ENCODE measurements around the gene RNU6-7. TPM values are rescaled to one million over a fixed set of nuclear protein-coding genes. Genes with fewer than 3 reads are reported as not detected.

Gene RNU6-7
- total RNA-seq, 1 experiment from 2014 or later: not detected

- Histone ChIP-seq H2BK12ac (ENCODE audit: insufficient read length, low read depth, low read length) (no peak overlapping the region), H2BK5ac (ENCODE audit: insufficient read length, low read length) (no peak overlapping the region), H4K5ac (ENCODE audit: insufficient read length, low read depth, low read length) (no peak overlapping the region), H3K56ac (ENCODE audit: insufficient read length, low read depth, low read length) (no peak overlapping the region), H3K79me1 (ENCODE audit: insufficient read depth, low read depth, low read length, poor library complexity, severe bottlenecking) (no peaks in the 10 kb centered on the region), H2AFZ (ENCODE audit: low read length) (no peak overlapping the region), H3K4me1 (ENCODE audit: insufficient read depth, low read length) (no peaks in the 10 kb centered on the region), H3T11ph (ENCODE audit: low read length) (no peak overlapping the region), H2BK20ac (ENCODE audit: low read depth, low read length, poor library complexity, severe bottlenecking) (no peak overlapping the region), H3K9me3 (ENCODE audit: control insufficient read depth, low read depth, low read length) (no peaks in the 10 kb centered on the region), H2BK120ac (ENCODE audit: low read depth, low read length, poor library complexity, severe bottlenecking) (no peak overlapping the region), H3K18ac (ENCODE audit: insufficient read length, low read depth, low read length) (no peak overlapping the region), H3K23me2 (ENCODE audit: insufficient read length, low read depth, low read length, poor library complexity, severe bottlenecking) (no peaks in the 10 kb centered on the region), H2AK5ac (ENCODE audit: insufficient read length, low read length) (no peak overlapping the region), H4K91ac (ENCODE audit: insufficient read length, low read depth, low read length) (no peak overlapping the region), H3K4me2 (ENCODE audit: insufficient read depth, insufficient read length, low read length) (no peak overlapping the region), H2BK15ac (ENCODE audit: low read depth, low read length) (no peak overlapping the region), H3K14ac (ENCODE audit: insufficient read depth, low read length) (no peak overlapping the region), H3K27ac (ENCODE audit: insufficient read length, low read depth, low read length) (no peak overlapping the region), H3K23ac (ENCODE audit: insufficient read length, low read depth, low read length) (no peak overlapping the region), H3K9ac (ENCODE audit: extremely low read depth, insufficient read length, low read length) (no peak overlapping the region), H3K27me3 (ENCODE audit: insufficient read depth, low read length) (no peaks in the 10 kb centered on the region), H3K4ac (ENCODE audit: low read depth, low read length) (no peak overlapping the region), H3K79me2 (ENCODE audit: insufficient read depth, low read length) (no peaks in the 10 kb centered on the region), H4K20me1 (ENCODE audit: control insufficient read depth, insufficient read depth, insufficient read length) (no peaks in the 10 kb centered on the region), H4K8ac (replicated peaks; ENCODE audit: insufficient read length, low read depth, low read length) (no peak overlapping the region)
- H3K9me3 Mint-ChIP-seq: peaks cover 11 to 14% of the 10 kb centered on the region in 2 experiments; a peak in 4 of 5 replicates
- H3K27ac Mint-ChIP-seq: no peak overlapping the region
- no peaks in the 10 kb centered on the region for H3K36me3 Mint-ChIP-seq (ENCODE audit: insufficient read depth in 1 of 3, low read depth in 3 of 3)
- TF ChIP-seq CTCF (conservative IDR thresholded peaks at IDR 0.05): no peak
- no peaks in the 10 kb centered on the region for H3K27me3 Mint-ChIP-seq (ENCODE audit: low read depth)
- H3K4me3 Mint-ChIP-seq: no peak overlapping the region
- no peak for DNase-seq
- H3K4me1 Mint-ChIP-seq: no peaks in the 10 kb centered on the region
These were observed 15.6 kb upstream of the RNU6-7 start for GRCh38 chr14:32186248-32186647.
